HG03558 (cell line): ENCODE measurements around the gene MAPK8IP2.
"Not testable (repeated sequence)": the region's sequence is repeated elsewhere in the genome, so short reads cannot be mapped to it uniquely, and the experiment has no call there.

ENCODE experiments used
- ATAC-seq: cut with Tn5 transposase; IDR thresholded peaks from one replicate; pipeline ENCODE4 v1.9.1; 2021; ENCODE audit warnings: moderate number of reproducible peaks; ENCODE audit not compliant: unreplicated experiment; ENCODE audit errors: extremely low read depth

The MAPK8IP2 gene

GRCh38 chr22:50628543-50629134 lies 28.0 kb downstream of the MAPK8IP2 start:
- ATAC-seq, result no peak

DNA sequence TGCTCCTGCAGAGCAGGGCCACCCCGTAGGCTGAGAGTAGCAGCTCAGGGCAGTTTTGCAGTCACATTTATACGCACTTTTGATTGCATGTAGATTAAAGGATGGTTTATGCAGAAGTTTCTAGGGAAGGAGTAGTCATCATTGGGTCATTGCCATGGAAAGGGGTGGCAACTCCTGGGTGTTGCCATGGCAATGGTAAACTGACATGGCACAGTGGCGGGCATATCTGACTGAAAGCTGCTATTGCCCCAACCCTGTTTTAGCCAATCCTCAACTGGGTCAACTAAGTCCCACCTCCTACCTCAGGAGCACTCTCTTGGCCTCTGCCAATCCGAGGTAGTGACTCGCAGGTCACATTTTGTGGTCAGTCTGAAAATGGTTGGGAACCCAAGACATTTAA lies 29.8 kb downstream of the MAPK8IP2 start:
- ATAC-seq, result no peak

- no peak for ATAC-seq
These were observed 32.5 kb downstream of the MAPK8IP2 start for GRCh38 chr22:50633086-50633485.

- no peak for ATAC-seq
These were observed 33.2 kb downstream of the MAPK8IP2 start for GRCh38 chr22:50633771-50634170.

GRCh38 chr22:50635591-50635990 lies 35.0 kb downstream of the MAPK8IP2 start:
- no peak for ATAC-seq

DNA sequence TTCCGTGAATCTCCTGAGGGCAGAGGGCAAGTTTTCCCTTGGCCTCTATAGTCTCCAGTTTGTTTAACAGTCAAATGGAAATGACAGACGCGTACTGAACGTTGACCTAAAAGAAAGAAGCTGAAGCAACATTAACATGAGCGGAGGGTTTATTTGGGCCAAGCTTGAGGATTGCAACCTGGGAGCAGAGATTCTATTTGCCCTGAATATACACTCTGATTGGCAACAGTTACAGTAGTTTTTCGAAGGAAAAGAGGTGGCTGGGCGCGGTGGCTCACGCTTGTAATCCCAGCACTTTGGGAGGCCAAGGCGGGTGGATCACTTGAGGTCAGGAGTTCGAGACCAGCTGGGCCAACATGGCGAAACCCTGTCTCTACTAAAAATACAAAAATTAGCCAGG lies 39.7 kb downstream of the MAPK8IP2 start:
- not testable (repeated sequence) for ATAC-seq

GRCh38 chr22:50640857-50641647 lies 40.5 kb downstream of the MAPK8IP2 start:
- no peak for ATAC-seq

GRCh38 chr22:50641696-50642607 lies 41.4 kb downstream of the MAPK8IP2 start:
- ATAC-seq, result no peak

DNA sequence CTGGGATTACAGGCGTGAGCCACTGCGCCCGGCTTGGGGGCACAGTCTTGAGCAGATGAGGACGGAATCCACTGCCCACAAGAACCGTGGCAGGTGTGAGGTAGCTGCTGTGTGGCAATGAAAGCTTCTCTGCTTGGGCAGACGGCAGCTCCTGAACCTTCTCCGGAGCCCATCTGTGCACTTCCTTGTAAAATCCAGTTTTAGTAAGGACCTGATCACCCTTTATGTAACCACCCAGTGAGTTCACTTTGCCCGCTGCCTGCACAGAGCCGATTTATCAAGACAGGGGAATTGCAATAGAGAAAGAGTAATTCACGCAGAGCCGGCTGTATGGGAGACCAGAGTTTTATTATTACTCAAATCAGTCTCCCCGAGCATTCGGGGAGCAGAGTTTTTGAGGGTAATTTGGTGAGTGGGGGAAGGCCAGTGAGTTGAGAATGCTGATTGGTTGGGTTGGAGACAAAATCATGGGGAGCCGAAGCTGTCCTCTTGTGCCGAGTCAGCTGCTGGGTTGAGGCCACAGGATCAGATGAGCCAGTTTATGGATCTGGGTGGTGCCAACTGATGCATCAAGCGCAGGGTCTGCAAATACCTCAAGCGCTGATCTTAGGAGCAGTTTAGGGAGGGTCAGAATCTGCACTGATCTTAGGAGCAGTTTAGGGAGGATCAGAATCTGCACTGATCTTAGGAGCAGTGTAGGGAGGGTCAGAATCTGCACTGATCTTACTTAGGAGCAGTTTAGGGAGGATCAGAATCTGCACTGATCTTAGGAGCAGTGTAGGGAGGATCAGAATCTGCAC lies 42.6 kb downstream of the MAPK8IP2 start:
- not testable (repeated sequence) for ATAC-seq

DNA sequence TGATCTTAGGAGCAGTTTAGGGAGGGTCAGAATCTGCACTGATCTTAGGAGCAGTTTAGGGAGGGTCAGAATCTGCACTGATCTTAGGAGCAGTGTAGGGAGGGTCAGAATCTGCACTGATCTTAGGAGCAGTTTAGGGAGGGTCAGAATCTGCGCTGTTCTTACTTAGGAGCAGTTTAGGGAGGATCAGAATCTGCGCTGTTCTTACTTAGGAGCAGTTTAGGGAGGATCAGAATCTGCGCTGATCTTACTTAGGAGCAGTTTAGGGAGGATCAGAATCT lies 43.2 kb downstream of the MAPK8IP2 start:
- ATAC-seq, result not testable (repeated sequence)

GRCh38 chr22:50653256-50653655 lies 52.7 kb downstream of the MAPK8IP2 start:
- ATAC-seq, result no peak

GRCh38 chr22:50654664-50655063 lies 54.1 kb downstream of the MAPK8IP2 start:
- ATAC-seq, result not testable (repeated sequence)

DNA sequence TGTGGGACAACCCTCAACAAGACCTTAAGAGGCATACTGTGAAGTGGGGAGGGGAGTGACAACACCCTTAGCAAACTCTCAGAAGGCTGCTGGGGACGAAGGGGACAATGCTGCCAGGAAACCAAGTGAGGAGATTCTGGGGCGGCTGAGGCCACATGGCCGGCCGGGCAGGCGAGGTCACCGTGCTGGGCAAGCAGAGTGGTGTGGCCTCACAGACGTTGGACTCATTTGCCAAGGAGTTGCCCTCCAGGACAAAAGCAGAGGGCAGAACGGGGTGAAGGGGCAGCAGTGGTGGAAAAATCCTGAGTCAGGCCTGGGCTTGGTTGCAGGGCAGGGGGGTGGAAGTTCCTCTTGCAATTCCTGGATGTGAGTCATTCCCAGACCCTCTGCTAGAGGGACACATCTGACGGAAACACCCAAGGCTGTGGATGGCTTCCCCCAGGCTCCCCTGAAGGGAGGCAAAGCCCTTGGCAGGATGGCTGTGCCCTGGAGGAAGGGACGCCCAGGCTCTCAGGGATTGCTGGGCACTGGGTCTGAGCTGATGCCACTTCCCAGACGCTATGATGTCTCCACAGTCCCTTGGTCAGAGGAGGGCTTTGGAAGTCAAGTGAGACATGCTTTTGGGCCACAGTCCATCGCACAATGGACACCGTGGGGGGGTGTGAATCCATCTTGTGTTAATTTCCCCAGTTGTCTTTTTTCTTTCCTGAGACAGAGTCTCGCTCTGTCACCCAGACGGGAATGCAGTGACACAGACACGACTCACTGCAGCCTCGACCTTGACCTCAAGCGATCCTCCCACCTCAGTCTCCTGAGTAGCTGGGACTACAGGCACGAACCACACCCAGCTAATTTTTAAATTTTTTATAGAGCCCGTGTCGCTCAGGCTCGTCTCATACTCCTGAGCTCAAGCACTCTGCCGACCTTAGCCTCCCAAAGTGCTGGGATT lies 55.8 kb downstream of the MAPK8IP2 start:
- ATAC-seq, result no peak

DNA sequence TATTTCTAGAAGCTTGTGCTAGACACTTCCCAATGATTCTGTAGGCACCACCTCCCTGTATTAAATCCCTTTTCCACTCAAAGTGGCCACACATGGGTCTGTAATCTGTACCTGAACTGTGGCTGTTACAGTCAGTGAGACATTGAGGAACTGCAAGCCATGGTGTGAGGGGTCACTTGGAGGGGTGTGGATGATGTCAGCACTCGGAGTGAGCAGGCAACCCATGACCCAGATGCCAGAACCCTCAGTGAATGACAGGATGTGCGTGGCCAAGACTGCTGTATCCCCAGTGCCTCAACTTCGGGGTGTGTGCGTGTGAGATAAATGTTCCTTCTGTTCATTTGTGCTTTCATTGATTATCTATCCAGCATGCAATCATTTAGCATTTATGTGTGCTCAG lies 57.3 kb downstream of the MAPK8IP2 start:
- no peak for ATAC-seq

DNA sequence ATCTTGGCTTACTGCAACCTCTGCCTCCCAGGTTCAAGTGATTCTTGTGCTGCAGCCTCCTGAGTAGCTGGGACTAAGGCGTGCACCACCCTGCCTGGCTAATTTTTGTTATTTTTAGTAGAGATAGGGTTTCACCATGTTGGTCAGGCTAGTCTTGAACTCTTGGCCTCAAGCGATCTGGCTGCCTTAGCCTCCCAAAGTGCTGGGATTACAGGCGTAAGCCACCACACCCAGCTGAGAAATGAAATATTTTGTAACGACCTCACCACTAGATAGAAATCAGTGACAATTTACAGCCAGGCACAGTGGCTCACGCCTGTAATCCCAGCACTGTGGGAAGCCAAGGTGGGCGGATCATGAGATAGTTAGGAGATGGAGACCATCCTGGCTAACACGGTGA lies 59.1 kb downstream of the MAPK8IP2 start:
- not testable (repeated sequence) for ATAC-seq

DNA sequence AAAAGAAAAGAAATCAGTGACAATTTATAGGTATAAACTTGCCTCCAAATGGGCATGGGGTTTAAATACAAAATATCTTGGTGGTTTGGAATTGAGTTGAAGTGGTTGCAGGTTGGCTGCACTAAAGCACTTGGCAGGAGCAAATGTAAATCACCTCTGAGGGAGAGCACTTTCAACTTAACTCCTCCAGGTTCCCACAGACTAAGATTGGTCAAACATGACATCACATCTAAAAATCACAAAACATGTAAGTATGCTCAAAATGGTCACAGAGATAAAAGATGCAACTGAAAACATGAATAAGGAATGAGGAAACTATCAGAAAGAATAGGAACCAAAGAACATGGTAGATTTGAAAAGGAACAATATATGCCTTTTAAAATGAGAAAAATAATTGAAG lies 59.7 kb downstream of the MAPK8IP2 start:
- no peak for ATAC-seq
